ENCODE results near the gene ABCF2. TPM values are rescaled to one million over a fixed set of nuclear protein-coding genes. Genes with fewer than 3 reads are reported as not detected.

Gene ABCF2
- total RNA-seq, 6 donors from 2014 or later = 19.8 to 48.2 (median 28.6) TPM

DNA sequence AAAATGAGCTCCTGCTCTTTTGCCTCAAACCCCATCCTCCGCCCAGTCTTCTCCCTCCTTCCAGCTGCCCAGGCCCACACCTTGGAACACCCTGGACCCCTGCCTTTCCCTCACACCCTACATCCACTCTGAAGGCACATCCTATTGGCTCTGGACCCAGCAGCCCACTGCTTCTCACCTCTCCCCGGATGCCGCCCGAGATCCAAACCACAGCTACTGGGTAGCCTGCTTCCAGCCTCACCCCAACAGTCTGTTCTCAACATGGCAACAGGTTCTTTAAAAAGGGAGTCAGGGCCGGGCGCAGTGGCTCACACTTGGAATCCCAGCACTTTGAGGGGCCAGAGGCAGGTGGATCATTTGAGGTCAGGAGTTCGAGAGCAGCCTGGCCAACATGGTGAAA, 31.0 kb upstream of the ABCF2 start:
- Histone ChIP-seq H3K9me3 (no peaks in the 10 kb centered on the region), H3K4me1 (peaks cover 0 to 3% (median under 1%) of the 10 kb centered on the region in 4 donors), H3K36me3 (no peaks in the 10 kb centered on the region), H3K27ac (no peak overlapping the region), H3K27me3 (no peaks in the 10 kb centered on the region), H3K4me3 (no peak overlapping the region)
- WGBS, 2 donors = 93 to 95% methylated on average over 7 of the region's 7 CpGs
- ATAC-seq (ENCODE audit: low FRiP score in 2 of 2) (no peak), DNase-seq (no peak)
- TF ChIP-seq POLR2AphosphoS5 (IDR thresholded peaks at IDR 0.05) (no peak), EP300 (IDR thresholded peaks at IDR 0.05) (no peak), POLR2A (IDR thresholded peaks at IDR 0.05) (no peak), CTCF (IDR thresholded peaks at IDR 0.05) (no peak)

DNA sequence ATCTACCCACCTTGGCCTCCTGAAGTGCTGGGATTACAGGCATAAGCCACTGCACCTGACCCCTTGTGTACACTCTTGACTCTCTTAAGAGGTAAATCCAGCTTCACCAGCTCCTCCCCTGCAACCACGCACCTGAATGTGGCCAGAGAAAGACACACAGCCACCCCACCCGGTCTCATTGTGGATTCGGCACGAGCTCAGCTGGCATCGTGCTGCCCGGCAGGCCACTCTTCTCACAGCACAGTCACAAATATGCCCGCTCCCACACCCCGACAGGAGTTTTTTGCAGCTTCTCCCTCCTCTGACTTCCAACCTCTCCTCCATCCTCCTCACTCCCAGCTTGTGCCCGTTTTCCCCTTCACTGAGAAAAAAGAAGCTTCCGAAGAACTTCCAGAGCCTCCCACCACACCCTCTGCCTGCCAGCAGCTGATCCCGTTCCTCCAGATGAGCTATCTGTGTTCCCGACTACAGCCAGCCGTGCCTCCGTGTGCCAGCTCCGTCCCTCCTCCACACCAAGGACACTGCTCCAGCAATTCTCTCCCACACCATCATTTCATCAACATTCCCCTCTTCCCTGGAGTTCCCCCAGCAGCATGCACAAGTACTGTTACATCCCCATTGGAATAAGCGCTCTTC, 29.5 kb upstream of the ABCF2 start:
- H3K36me3 ChIP-seq = no peaks in the 10 kb centered on the region
- no peak overlapping the region for H3K4me3 ChIP-seq
- no peak for TF ChIP-seq CTCF (IDR thresholded peaks at IDR 0.05)
- TF ChIP-seq POLR2A (IDR thresholded peaks at IDR 0.05) = no peak
- H3K27ac ChIP-seq = no peak overlapping the region
- WGBS, 2 donors = 62 to 65% methylated on average over 16 of the region's 16 CpGs
- ATAC-seq (ENCODE audit: low FRiP score in 2 of 2) (no peak), DNase-seq (no peak)
- H3K4me1 ChIP-seq = peaks cover 6 to 14% (median 8%) of the 10 kb centered on the region in 4 donors
- H3K27me3 ChIP-seq = no peaks in the 10 kb centered on the region
- no peaks in the 10 kb centered on the region for H3K9me3 ChIP-seq

GRCh38 chr7:151255390-151255789, 28.4 kb upstream of the ABCF2 start:
- DNase-seq (no peak), ATAC-seq (ENCODE audit: low FRiP score in 2 of 2) (no peak)
- no peak overlapping the region for H3K27ac ChIP-seq
- TF ChIP-seq POLR2A (IDR thresholded peaks at IDR 0.05) = no peak
- no peak for TF ChIP-seq EP300 (IDR thresholded peaks at IDR 0.05)
- no peak for TF ChIP-seq CTCF (IDR thresholded peaks at IDR 0.05)
- no peak for TF ChIP-seq POLR2AphosphoS5 (IDR thresholded peaks at IDR 0.05)
- no peaks in the 10 kb centered on the region for H3K36me3 ChIP-seq
- H3K4me1 ChIP-seq = peaks cover 8 to 23% (median 16%) of the 10 kb centered on the region in 4 donors
- H3K27me3 ChIP-seq = no peaks in the 10 kb centered on the region
- H3K9me3 ChIP-seq = no peaks in the 10 kb centered on the region
- no peak overlapping the region for H3K4me3 ChIP-seq
- 76 to 78% methylated on average over 7 of the region's 7 CpGs for WGBS, 2 donors

DNA sequence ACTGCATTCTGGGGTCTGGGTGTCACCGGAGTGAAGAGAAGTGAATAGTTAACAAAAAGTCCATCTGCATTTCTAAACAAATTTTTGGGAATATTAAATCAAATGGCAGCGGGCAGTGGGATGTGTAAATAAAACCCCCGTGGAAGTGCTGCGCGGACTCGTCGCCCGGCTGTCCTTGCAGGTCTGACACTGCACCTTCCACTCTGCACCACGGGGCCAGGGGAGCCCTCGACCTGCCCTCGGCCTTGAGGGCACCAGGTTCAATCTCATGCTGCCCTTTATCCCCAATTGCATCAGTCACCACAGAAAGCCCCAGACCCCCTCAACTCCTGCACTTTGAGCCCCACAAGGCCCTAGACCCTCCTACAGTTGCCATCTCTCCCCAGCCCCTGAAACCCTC, 27.8 kb upstream of the ABCF2 start:
- peaks cover 13 to 29% (median 20%) of the 10 kb centered on the region in 4 donors for H3K4me1 ChIP-seq
- ATAC-seq (ENCODE audit: low FRiP score in 2 of 2) = no peak
- TF ChIP-seq POLR2AphosphoS5 (IDR thresholded peaks at IDR 0.05) (no peak), CTCF (IDR thresholded peaks at IDR 0.05) (no peak), POLR2A (IDR thresholded peaks at IDR 0.05) (no peak), EP300 (IDR thresholded peaks at IDR 0.05) (no peak)
- no peak for DNase-seq
- H3K9me3 ChIP-seq = no peaks in the 10 kb centered on the region
- 82 to 87% methylated on average over 11 of the region's 11 CpGs for WGBS, 2 donors
- H3K36me3 ChIP-seq = no peaks in the 10 kb centered on the region
- H3K4me3 ChIP-seq = no peak overlapping the region
- H3K27ac ChIP-seq = no peak overlapping the region
- H3K27me3 ChIP-seq = no peaks in the 10 kb centered on the region

DNA sequence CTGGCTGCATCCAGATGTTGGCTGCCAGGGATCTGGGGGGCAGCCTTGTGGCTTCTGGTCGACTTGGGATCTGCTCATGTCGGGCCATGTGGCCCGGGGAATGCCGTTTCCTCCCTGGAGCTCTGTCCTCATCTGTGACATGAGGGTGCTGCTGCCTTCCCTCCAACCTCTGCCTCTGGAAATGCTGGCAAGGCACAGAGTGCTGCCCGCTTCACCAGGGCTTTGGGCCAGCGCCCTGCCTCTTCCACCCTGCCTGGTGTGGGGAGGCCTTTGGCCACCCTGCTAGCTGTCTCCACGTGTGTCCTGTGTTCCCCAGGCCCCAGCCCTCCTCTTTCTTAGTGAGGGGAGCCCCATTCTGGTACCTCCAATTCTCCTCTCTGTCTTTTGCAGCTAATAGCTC, 27.3 kb upstream of the ABCF2 start:
- Histone ChIP-seq H3K27ac (no peak overlapping the region), H3K9me3 (no peaks in the 10 kb centered on the region), H3K4me3 (no peak overlapping the region), H3K4me1 (peaks cover 19 to 34% (median 26%) of the 10 kb centered on the region in 4 donors), H3K36me3 (no peaks in the 10 kb centered on the region), H3K27me3 (no peaks in the 10 kb centered on the region)
- 70 to 80% methylated on average over 3 to 7 of the region's 7 CpGs for WGBS, 2 donors
- TF ChIP-seq POLR2AphosphoS5 (IDR thresholded peaks at IDR 0.05) (no peak), CTCF (IDR thresholded peaks at IDR 0.05) (no peak), EP300 (IDR thresholded peaks at IDR 0.05) (no peak), POLR2A (IDR thresholded peaks at IDR 0.05) (no peak)
- ATAC-seq (ENCODE audit: low FRiP score in 2 of 2) (no peak), DNase-seq (no peak)

Measured in upper lobe of left lung (tissue), 6 donors.